PFSK-1 (cell line): Measurements from ENCODE around the gene NID1.

Source experiments
- POLR2AphosphoS5 ChIP-seq: IDR thresholded peaks from 2 replicates; pipeline ENCODE4 v1.6.1; 2012; ENCODE audit warnings: low read depth, mild to moderate bottlenecking, control low read depth, low read length, moderate library complexity
- REST ChIP-seq, 2 experiments: IDR thresholded peaks; 2 replicates each; pipeline versions ENCODE4 v1.6.1 to v1.8.0; 2011 to 2012; ENCODE audit warnings: low read depth in 2 of 2, low read length in 2 of 2, control low read depth in 1 of 2, inconsistent platforms in 1 of 2, mild to moderate bottlenecking in 1 of 2, moderate library complexity in 1 of 2; ENCODE audit not compliant: insufficient read depth in 1 of 2
- SIN3A ChIP-seq: IDR thresholded peaks from 2 replicates; pipeline ENCODE4 v1.6.1; 2012; ENCODE audit warnings: mild to moderate bottlenecking, low read length, moderate library complexity, borderline replicate concordance; ENCODE audit not compliant: insufficient read depth
- TAF1 ChIP-seq: IDR thresholded peaks from 2 replicates; pipeline ENCODE4 v1.6.1; 2012; ENCODE audit warnings: low read length, control low read depth, borderline replicate concordance; ENCODE audit not compliant: insufficient read depth

- TF ChIP-seq TAF1 (no peak), SIN3A (no peak), POLR2AphosphoS5 (no peak), REST (IDR thresholded peaks at IDR 0.05; ENCODE audit: insufficient read depth in 1 of 2, low read depth in 2 of 2, low read length in 2 of 2) (no peak)
Measured at GRCh38 chr1:236009857-236010256, 55.0 kb downstream of the NID1 start.
